HepG2 (cell line): ENCODE results near the gene FRMD8. TPM values are rescaled to one million over a fixed set of nuclear protein-coding genes. Genes with fewer than 3 reads are reported as not detected.
A peak's percentile ranks its signal among the peaks of the same experiment; 100 is the strongest.

Experiments used
- ATAC-seq: fragments of 200-7000 bp; cut with Tn5 transposase; 3 replicates; pipeline ENCODE4 v1.9.1; 2020; ENCODE audit warnings: mild to moderate bottlenecking, moderate library complexity
- BruUV-seq: library from RNA; stranded (reverse); fragments of 400-500 nt; replicated peaks from 2 replicates; lab custom pipeline; 2021; lab: Mats Ljungman, UMichigan
- CTCF ChIA-PET: fragments of 300-600 bp; formaldehyde crosslinking; extraction: SDS; loops from one replicate; lab custom pipeline; 2021; ENCODE audit warnings: low total read pairs, inconsistent platforms, low intra/inter-chr PET ratio; lab: Yijun Ruan, JAX
- POLR2A ChIA-PET: fragments of 350-600 bp; sonication (Branson Sonifier 250); formaldehyde crosslinking; loops from one replicate; lab custom pipeline; 2020; ENCODE audit warnings: antibody characterized with exemption, inconsistent platforms; lab: Yijun Ruan, JAX
- DNase-seq: peaks from one replicate; pipeline ENCODE4 v3.0.0-alpha.2; 2015; ENCODE audit warnings: low spot score
- FAIRE-seq: peaks from 3 replicates; lab custom pipeline; 2011; peaks lifted over from hg19 to GRCh38; lab: Jason Lieb, UNC
- H2AFZ ChIP-seq: one replicate; pipeline ENCODE4 v1.6.1; 2011; ENCODE audit warnings: low read length, inconsistent platforms
- H3K27ac ChIP-seq: fragments of 300-600 bp; 3 replicates; pipeline ENCODE4 v1.8.0; 2011; ENCODE audit warnings: mixed run types, mild to moderate bottlenecking, mixed read lengths, low read length, inconsistent platforms; ENCODE audit not compliant: insufficient read depth; ENCODE audit errors: extremely low read length
- H3K27me3 ChIP-seq, 2 experiments: fragments of 200-600 bp in 1 of 2; 2 replicates in 1 of 2; 3 replicates in 1 of 2; pipeline versions ENCODE4 v1.6.0 to v1.8.0; 2011; ENCODE audit warnings: low read length in 2 of 2, mild to moderate bottlenecking in 2 of 2, moderate library complexity in 2 of 2, inconsistent platforms in 1 of 2; ENCODE audit not compliant: insufficient read depth in 2 of 2, control insufficient read depth in 1 of 2
- H3K36me3 ChIP-seq, 2 experiments: fragments of 200-600 bp in 1 of 2; replicated peaks in 1 of 2; 2 replicates in 1 of 2; 3 replicates in 1 of 2; pipeline versions ENCODE4 v1.5.1 to v1.8.0; 2011; ENCODE audit warnings: low read length in 2 of 2, inconsistent platforms in 1 of 2; ENCODE audit not compliant: insufficient read depth in 2 of 2, control insufficient read depth in 1 of 2
- H3K4me1 ChIP-seq: 2 replicates; pipeline ENCODE4 v1.5.1; 2012; ENCODE audit warnings: low read length, inconsistent platforms; ENCODE audit not compliant: insufficient read depth
- H3K4me2 ChIP-seq: 2 replicates; pipeline ENCODE4 v1.6.0; 2011; ENCODE audit warnings: low read depth, low read length, inconsistent platforms
- H3K4me3 ChIP-seq, 3 experiments: fragments of 200-600 bp in 1 of 3; sonication (generic), shearing (Covaris generic) in 1 of 3; replicated peaks in 1 of 3; 2 replicates each; pipeline ENCODE4 v1.5.1; 2011 to 2016; ENCODE audit warnings: low read length in 3 of 3, inconsistent platforms in 2 of 3, low read depth in 2 of 3, mild to moderate bottlenecking in 2 of 3, control low read depth in 1 of 3, mixed read lengths in 1 of 3; ENCODE audit not compliant: insufficient read depth in 1 of 3
- H3K79me2 ChIP-seq: one replicate; pipeline ENCODE4 v1.6.1; 2011; ENCODE audit warnings: low read length, inconsistent platforms; ENCODE audit not compliant: insufficient read depth
- H3K9ac ChIP-seq: 2 replicates; pipeline ENCODE4 v1.6.0; 2011; ENCODE audit warnings: mild to moderate bottlenecking, low read depth, low read length, inconsistent platforms; ENCODE audit not compliant: insufficient read depth
- H3K9me3 ChIP-seq: 2 replicates; pipeline ENCODE4 v1.5.1; 2012; ENCODE audit warnings: mild to moderate bottlenecking, low read length
- H4K20me1 ChIP-seq: 2 replicates; pipeline ENCODE4 v1.6.0; 2011; ENCODE audit warnings: inconsistent platforms, mild to moderate bottlenecking, low read length, moderate library complexity; ENCODE audit not compliant: insufficient read depth
- AGO2 ChIP-seq: fragments of 200-400 bp; formaldehyde crosslinking; optimal IDR thresholded peaks from 2 replicates; pipeline ENCODE3; 2017; ENCODE audit warnings: mild to moderate bottlenecking, low read depth, low read length, moderate library complexity
- ATF4 ChIP-seq, 2 experiments: fragments of 450-650 bp in 1 of 2; sonication (generic) in 1 of 2; formaldehyde crosslinking; IDR thresholded peaks; 2 replicates each; pipeline versions ENCODE4 v1.5.0 to v1.8.0; 2020 to 2022; ENCODE audit warnings: mild to moderate bottlenecking in 1 of 2, missing genetic modification reagents in 1 of 2
- DDIT3 ChIP-seq: sonication (generic); formaldehyde crosslinking; IDR thresholded peaks from 2 replicates; pipeline ENCODE4 v1.4.0; 2020; ENCODE audit warnings: mild to moderate bottlenecking, missing genetic modification reagents
- FOXP1 ChIP-seq, 2 experiments: fragments of 450-650 bp in 1 of 2; IDR thresholded peaks; 2 replicates each; pipeline ENCODE4 v1.6.1; 2017 to 2018; ENCODE audit warnings: antibody characterized with exemption in 1 of 2
- KAT8 ChIP-seq: IDR thresholded peaks from 2 replicates; pipeline ENCODE4 v1.6.1; 2016; ENCODE audit warnings: missing genetic modification reagents, missing compliant biosample characterization
- MATR3 ChIP-seq: sonication (generic); formaldehyde crosslinking; IDR thresholded peaks from 2 replicates; pipeline ENCODE4 v1.4.0; 2020; ENCODE audit warnings: missing genetic modification reagents
- PAF1 ChIP-seq: IDR thresholded peaks from 2 replicates; pipeline ENCODE4 v1.6.1; 2016; ENCODE audit warnings: missing genetic modification reagents, missing compliant biosample characterization
- POGZ ChIP-seq: sonication (generic); formaldehyde crosslinking; IDR thresholded peaks from 2 replicates; pipeline ENCODE4 v1.4.0; 2020; ENCODE audit warnings: mild to moderate bottlenecking, missing genetic modification reagents
- SIN3A ChIP-seq: IDR thresholded peaks from 2 replicates; pipeline ENCODE4 v1.6.1; 2011; ENCODE audit warnings: low read depth, mild to moderate bottlenecking, control low read depth, low read length, borderline replicate concordance
- ZFP36L1 ChIP-seq: sonication (generic); formaldehyde crosslinking; IDR thresholded peaks from 2 replicates; pipeline ENCODE4 v1.8.0; 2022; ENCODE audit warnings: mild to moderate bottlenecking, missing genetic modification reagents, moderate library complexity
- ZNF883 ChIP-seq: sonication (generic); formaldehyde crosslinking; IDR thresholded peaks from 2 replicates; pipeline ENCODE4 v1.5.1; 2020; ENCODE audit warnings: mild to moderate bottlenecking, missing genetic modification reagents; ENCODE audit errors: not compliant biosample characterization
- WGBS: methylation state at CpG from one replicate; pipeline ENCODE4 v1.1.6; 2017; ENCODE audit warnings: low lambda C conversion rate; 5-methylcytosine and 5-hydroxymethylcytosine counted together
- in situ Hi-C: cut with HindIII; loops from 2 replicates; pipeline ENCODE4 v1.10.0; 2017; ENCODE audit warnings: low pct_unique_long_range_greater_than_20kb; ENCODE audit not compliant: extremely low pct_ligation_motif_present
- intact Hi-C: fragments of 100-400 bp; cut with micrococcal nuclease; formaldehyde crosslinking; loops from one replicate; pipeline ENCODE4 v1.10.0; 2022; ENCODE audit not compliant: unreplicated experiment
- polyA plus RNA-seq, 8 experiments: library from polyadenylated mRNA; depleted of rRNA in 3 of 8; stranded (reverse) in 7 of 8; unstranded in 1 of 8; fragments of >200 nt; fragmentation: Illumina TruSeq in 4 of 8; extraction: Trizol in 4 of 8; gene quantifications; 2 replicates each; pipeline versions ENCODE4 v1.2.1 to v1.2.3, GENCODE V29; 2011 to 2016; ENCODE audit warnings: low read depth in 4 of 8, missing spikeins in 1 of 8, mixed read lengths in 1 of 8; ENCODE audit not compliant: insufficient read depth in 1 of 8
- total RNA-seq, 5 experiments: library from RNA; depleted of rRNA; stranded (reverse); fragments of >200 nt; fragmentation: Illumina TruSeq; extraction: Trizol; gene quantifications; 2 replicates each; pipeline ENCODE4 v1.2.3, GENCODE V29; 2016; ENCODE audit warnings: low read depth in 1 of 5
- TF ChIP-seq, protein P1 (sequence below), 2 experiments: sonication (generic) in 1 of 2; formaldehyde crosslinking in 1 of 2; IDR thresholded peaks; 2 replicates each; pipeline versions ENCODE4 v1.4.0 to v1.6.1; 2016 to 2020; ENCODE audit warnings: borderline replicate concordance in 1 of 2, low read depth in 1 of 2, mild to moderate bottlenecking in 1 of 2, missing genetic modification reagents in 1 of 2
- TF ChIP-seq, protein P2 (sequence below): sonication (generic); formaldehyde crosslinking; IDR thresholded peaks from 2 replicates; pipeline ENCODE4 v1.4.0; 2020; ENCODE audit warnings: low read depth, mild to moderate bottlenecking, missing genetic modification reagents
- TF ChIP-seq, protein P3 (sequence below): sonication (generic); formaldehyde crosslinking; IDR thresholded peaks from 2 replicates; pipeline ENCODE4 v1.4.0; 2020; ENCODE audit warnings: missing genetic modification reagents

FRMD8 gene
- total and polyA plus RNA-seq, 2 of the 13 experiments (the other 11 are each of a cell fraction or from before 2014, with no cell fraction given) = 5.8 to 20.6 TPM

DNA sequence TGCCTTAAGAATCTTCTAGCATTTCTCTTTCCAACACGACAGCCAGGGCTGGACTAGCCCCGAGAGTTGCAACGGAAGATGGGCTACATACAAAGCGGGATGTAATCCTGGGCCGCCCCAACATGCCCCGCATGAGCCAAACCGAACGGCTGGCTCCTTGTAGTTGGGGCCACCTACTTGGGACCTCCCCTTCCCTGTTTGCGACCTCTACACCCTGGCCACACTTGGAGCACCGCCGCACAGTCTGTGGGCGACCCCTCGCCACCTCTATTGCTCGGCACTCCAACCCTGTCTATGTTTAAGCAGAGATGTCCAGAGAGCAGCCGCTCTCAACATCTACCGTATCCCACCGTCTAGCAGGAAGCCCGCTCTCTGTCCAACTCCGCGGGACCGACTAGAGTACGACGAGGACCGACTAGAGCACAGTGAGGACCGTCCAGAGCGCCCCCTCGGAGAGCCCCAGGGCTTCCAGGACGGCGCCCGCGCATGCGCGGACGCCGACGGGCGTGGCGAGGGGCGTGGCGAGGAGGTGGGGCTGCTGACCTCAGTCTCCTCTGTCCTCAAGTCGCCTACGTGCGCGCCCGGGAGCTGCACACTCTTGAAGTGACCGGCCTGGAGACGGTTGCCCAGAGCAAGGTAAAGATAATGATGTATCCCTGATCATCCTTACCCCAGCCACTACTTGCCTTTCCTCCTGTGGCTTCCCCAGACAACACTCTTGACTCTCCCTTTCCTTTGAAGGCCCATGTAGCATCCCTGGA is 68.4 kb downstream of the FRMD8 start:
- CTCF ChIA-PET = no interaction called here
- Histone ChIP-seq H3K79me2 (no peaks in the 10 kb centered on the region), H2AFZ (no peak overlapping the region), H3K27me3 (no peaks in the 10 kb centered on the region), H4K20me1 (no peaks in the 10 kb centered on the region), H3K4me3 (peak overlapping the region; percentile 56 to 75 (median 61)), H3K36me3 (no peaks in the 10 kb centered on the region), H3K4me1 (peaks cover 60% of the 10 kb centered on the region), H3K27ac (no peak overlapping the region), H3K9me3 (no peaks in the 10 kb centered on the region), H3K9ac (peak overlapping the region; percentile 55; the same call in 1 of the 2 replicates), H3K4me2 (peak overlapping the region; percentile 97)
- ATAC-seq (peak; percentile 80), DNase-seq (peak; percentile 80), FAIRE-seq (no peak)
- WGBS = 15% methylated on average over 16 of the region's 47 CpGs
- in situ Hi-C loops = loop anchor here (10.0 kb wide), 1 partner anchor 50 kb away; no protein-coding TSS in a partner anchor
- BruUV-seq = TSS peak; percentile 74
- POLR2A ChIA-PET = interaction anchor here (0.6 to 1.6 kb wide), 14 partner anchors 9 to 97 kb away, joined by 3 to 15 read pairs (median 3); partner anchors contain the start of gene MALAT1
- intact Hi-C loops = loop anchor here (5.0 kb wide), 1 partner anchor 88 kb away; no protein-coding TSS in a partner anchor
- peak; percentile 31 for TF ChIP-seq AGO2
- no peak for TF ChIP-seq MATR3 (CRISPR knock-in tag)
- TF ChIP-seq SIN3A = peak; percentile 90; the same call in 1 of the 2 replicates
- TF ChIP-seq, protein P1, sequence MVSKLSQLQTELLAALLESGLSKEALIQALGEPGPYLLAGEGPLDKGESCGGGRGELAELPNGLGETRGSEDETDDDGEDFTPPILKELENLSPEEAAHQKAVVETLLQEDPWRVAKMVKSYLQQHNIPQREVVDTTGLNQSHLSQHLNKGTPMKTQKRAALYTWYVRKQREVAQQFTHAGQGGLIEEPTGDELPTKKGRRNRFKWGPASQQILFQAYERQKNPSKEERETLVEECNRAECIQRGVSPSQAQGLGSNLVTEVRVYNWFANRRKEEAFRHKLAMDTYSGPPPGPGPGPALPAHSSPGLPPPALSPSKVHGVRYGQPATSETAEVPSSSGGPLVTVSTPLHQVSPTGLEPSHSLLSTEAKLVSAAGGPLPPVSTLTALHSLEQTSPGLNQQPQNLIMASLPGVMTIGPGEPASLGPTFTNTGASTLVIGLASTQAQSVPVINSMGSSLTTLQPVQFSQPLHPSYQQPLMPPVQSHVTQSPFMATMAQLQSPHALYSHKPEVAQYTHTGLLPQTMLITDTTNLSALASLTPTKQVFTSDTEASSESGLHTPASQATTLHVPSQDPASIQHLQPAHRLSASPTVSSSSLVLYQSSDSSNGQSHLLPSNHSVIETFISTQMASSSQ (IDR thresholded peaks at IDR 0.05; ENCODE audit: low read depth) = no peak
- TF ChIP-seq, protein P1 (CRISPR knock-in tag; IDR thresholded peaks at IDR 0.05; ENCODE audit: borderline replicate concordance) = 0 out of 2 replicates have a peak, but pooled peaks have one; percentile 21
- TF ChIP-seq, protein P2, sequence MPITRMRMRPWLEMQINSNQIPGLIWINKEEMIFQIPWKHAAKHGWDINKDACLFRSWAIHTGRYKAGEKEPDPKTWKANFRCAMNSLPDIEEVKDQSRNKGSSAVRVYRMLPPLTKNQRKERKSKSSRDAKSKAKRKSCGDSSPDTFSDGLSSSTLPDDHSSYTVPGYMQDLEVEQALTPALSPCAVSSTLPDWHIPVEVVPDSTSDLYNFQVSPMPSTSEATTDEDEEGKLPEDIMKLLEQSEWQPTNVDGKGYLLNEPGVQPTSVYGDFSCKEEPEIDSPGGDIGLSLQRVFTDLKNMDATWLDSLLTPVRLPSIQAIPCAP = no peak
- TF ChIP-seq, protein P3, sequence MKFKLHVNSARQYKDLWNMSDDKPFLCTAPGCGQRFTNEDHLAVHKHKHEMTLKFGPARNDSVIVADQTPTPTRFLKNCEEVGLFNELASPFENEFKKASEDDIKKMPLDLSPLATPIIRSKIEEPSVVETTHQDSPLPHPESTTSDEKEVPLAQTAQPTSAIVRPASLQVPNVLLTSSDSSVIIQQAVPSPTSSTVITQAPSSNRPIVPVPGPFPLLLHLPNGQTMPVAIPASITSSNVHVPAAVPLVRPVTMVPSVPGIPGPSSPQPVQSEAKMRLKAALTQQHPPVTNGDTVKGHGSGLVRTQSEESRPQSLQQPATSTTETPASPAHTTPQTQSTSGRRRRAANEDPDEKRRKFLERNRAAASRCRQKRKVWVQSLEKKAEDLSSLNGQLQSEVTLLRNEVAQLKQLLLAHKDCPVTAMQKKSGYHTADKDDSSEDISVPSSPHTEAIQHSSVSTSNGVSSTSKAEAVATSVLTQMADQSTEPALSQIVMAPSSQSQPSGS (CRISPR knock-in tag) = peak; percentile 57; the same call in 1 of the 2 replicates
- no peak for TF ChIP-seq ZNF883
- TF ChIP-seq FOXP1 (IDR thresholded peaks at IDR 0.05) = no peak
- TF ChIP-seq FOXP1 (CRISPR knock-in tag; IDR thresholded peaks at IDR 0.05) = no peak
- TF ChIP-seq PAF1 (CRISPR knock-in tag) = no peak
- TF ChIP-seq ATF4 (CRISPR knock-in tag; IDR thresholded peaks at IDR 0.05) = 0 out of 4 replicates have a peak, but pooled peaks of 1 of the 2 experiments have one; percentile 43
- no peak for TF ChIP-seq DDIT3 (CRISPR knock-in tag)
- 0 out of 2 replicates have a peak, but pooled peaks have one; percentile 20 for TF ChIP-seq POGZ (CRISPR knock-in tag)
- TF ChIP-seq KAT8 = peak; percentile 69; the same call in 1 of the 2 replicates
- 0 out of 2 replicates have a peak, but pooled peaks have one; percentile 7 for TF ChIP-seq ZFP36L1 (CRISPR knock-in tag)
